ENCODE measurements around the gene COL4A1. TPM values are rescaled to one million over a fixed set of nuclear protein-coding genes. Genes with fewer than 3 reads are reported as not detected.

Gene COL4A1
- total RNA-seq, 6 donors from 2014 or later: 81.7 to 309 (median 167) TPM

GRCh38 chr13:110264685-110265275 is 42.2 kb downstream of the COL4A1 start:
- no peaks in the 10 kb centered on the region for H3K27me3 ChIP-seq
- WGBS, 2 donors: 86% methylated on average over 12 of the region's 12 CpGs
- TF ChIP-seq POLR2A (IDR thresholded peaks at IDR 0.05) (no peak), POLR2AphosphoS5 (IDR thresholded peaks at IDR 0.05) (no peak), EP300 (IDR thresholded peaks at IDR 0.05) (no peak), CTCF (IDR thresholded peaks at IDR 0.05) (no peak)
- no peak overlapping the region for H3K4me3 ChIP-seq
- no peaks in the 10 kb centered on the region for H3K9me3 ChIP-seq
- ATAC-seq (ENCODE audit: low FRiP score in 2 of 2) (no peak), DNase-seq (no peak)
- H3K27ac ChIP-seq: peak overlapping the region; percentile 23 to 58 (median 42)
- peaks cover 30 to 68% (median 53%) of the 10 kb centered on the region in 4 donors for H3K4me1 ChIP-seq
- H3K36me3 ChIP-seq: no peaks in the 10 kb centered on the region

DNA sequence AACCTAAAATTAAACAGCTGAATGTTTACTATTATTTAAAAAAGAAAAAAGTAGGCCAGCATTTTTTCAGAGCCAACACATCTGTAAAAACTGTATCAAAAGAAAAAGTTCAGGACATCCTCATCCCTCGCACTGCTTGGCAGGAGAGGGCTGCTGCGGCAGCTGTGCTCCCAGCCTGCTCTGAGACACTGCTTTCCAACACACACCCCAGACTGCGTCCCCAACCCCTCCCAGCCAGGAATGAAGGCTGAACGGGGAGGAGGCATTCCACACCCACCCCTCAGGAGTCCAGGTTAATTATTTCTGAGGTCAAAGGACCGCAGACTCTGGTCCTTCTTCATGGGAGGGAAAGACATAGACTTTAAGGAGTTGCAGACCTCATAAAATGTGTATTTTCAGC is 43.1 kb downstream of the COL4A1 start:
- Histone ChIP-seq H3K27ac (peak overlapping the region in 3 of 4 donors; percentile 24 to 58 (median 35)), H3K9me3 (no peaks in the 10 kb centered on the region), H3K36me3 (no peaks in the 10 kb centered on the region), H3K27me3 (no peaks in the 10 kb centered on the region), H3K4me3 (no peak overlapping the region), H3K4me1 (peaks cover 35 to 68% (median 53%) of the 10 kb centered on the region in 4 donors)
- no peak for TF ChIP-seq POLR2A (IDR thresholded peaks at IDR 0.05)
- no peak for TF ChIP-seq EP300 (IDR thresholded peaks at IDR 0.05)
- no peak for TF ChIP-seq POLR2AphosphoS5 (IDR thresholded peaks at IDR 0.05)
- no peak for TF ChIP-seq CTCF (IDR thresholded peaks at IDR 0.05)
- peak in 1 of 2 donors; percentile 74 for ATAC-seq (ENCODE audit: low FRiP score in 2 of 2)
- DNase-seq: no peak
- 32 to 49% methylated on average over 5 of the region's 5 CpGs for WGBS, 2 donors

- ATAC-seq (ENCODE audit: low FRiP score in 2 of 2) (no peak), DNase-seq (no peak)
- H3K27me3 ChIP-seq: no peaks in the 10 kb centered on the region
- 71 to 78% methylated on average over 5 of the region's 5 CpGs for WGBS, 2 donors
- no peaks in the 10 kb centered on the region for H3K36me3 ChIP-seq
- no peaks in the 10 kb centered on the region for H3K9me3 ChIP-seq
- peak overlapping the region in 1 of 4 donors; percentile 10 for H3K27ac ChIP-seq
- peaks cover 37 to 63% (median 53%) of the 10 kb centered on the region in 4 donors for H3K4me1 ChIP-seq
- TF ChIP-seq POLR2A (IDR thresholded peaks at IDR 0.05) (no peak), CTCF (IDR thresholded peaks at IDR 0.05) (no peak), POLR2AphosphoS5 (IDR thresholded peaks at IDR 0.05) (no peak), EP300 (IDR thresholded peaks at IDR 0.05) (no peak)
- no peak overlapping the region for H3K4me3 ChIP-seq
Measured at GRCh38 chr13:110263404-110263803, 43.6 kb downstream of the COL4A1 start.

DNA sequence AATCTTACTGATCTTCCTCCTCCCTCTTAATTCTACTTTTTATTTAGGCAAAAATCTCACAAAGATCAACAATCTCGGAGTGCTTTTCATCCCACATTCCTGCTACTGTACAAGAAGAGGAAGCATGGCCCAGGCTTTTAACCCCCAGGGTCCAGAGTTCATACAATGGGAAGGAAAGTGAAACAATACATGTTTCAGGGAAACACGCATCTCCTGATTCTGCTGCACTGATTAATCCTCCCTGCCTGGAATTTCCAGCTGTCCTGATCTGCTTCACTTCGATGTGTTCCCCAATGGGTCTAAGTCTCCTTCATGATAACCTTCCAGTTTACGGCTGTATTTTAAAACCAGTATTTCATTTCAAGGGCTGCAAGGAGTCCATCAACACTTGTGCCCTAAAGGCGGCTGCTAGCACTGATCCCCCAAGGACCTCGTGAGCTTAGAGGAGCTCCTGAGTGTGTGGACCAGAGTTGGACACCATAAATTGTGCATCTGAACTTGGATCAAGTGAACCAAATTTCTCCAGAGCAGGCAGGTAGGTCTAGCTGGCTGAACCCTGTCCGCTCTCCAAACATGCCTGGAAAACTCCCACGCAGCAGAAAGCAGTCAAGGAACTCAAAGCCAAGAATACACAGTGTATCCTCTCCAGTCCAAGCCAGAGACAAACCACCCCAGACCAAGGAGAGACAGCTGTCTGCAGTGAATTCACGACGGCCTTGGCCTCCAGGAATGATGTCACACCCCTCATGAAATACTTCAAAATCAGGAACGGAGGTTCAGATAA is 44.3 kb downstream of the COL4A1 start:
- H3K4me3 ChIP-seq: no peak overlapping the region
- WGBS, 2 donors: 34 to 49% methylated on average over 7 to 11 of the region's 11 CpGs
- peaks cover 37 to 58% (median 53%) of the 10 kb centered on the region in 4 donors for H3K4me1 ChIP-seq
- TF ChIP-seq CTCF (IDR thresholded peaks at IDR 0.05) (no peak), POLR2AphosphoS5 (IDR thresholded peaks at IDR 0.05) (no peak), EP300 (IDR thresholded peaks at IDR 0.05) (no peak), POLR2A (IDR thresholded peaks at IDR 0.05) (no peak)
- H3K9me3 ChIP-seq: no peaks in the 10 kb centered on the region
- DNase-seq (no peak), ATAC-seq (ENCODE audit: low FRiP score in 2 of 2) (peak in 1 of 2 donors; percentile 77)
- no peaks in the 10 kb centered on the region for H3K36me3 ChIP-seq
- peak overlapping the region; percentile 7 to 13 (median 10) for H3K27ac ChIP-seq
- H3K27me3 ChIP-seq: no peaks in the 10 kb centered on the region

Measured in upper lobe of left lung (tissue), 6 donors.